Ammon's horn (tissue), 1 donor: ENCODE measurements around the gene KCNK2.

Source experiments
- DNase-seq: peaks from one replicate; pipeline ENCODE4 v3.0.0-alpha.2; 2016; ENCODE audit warnings: low spot score

The KCNK2 gene

DNA sequence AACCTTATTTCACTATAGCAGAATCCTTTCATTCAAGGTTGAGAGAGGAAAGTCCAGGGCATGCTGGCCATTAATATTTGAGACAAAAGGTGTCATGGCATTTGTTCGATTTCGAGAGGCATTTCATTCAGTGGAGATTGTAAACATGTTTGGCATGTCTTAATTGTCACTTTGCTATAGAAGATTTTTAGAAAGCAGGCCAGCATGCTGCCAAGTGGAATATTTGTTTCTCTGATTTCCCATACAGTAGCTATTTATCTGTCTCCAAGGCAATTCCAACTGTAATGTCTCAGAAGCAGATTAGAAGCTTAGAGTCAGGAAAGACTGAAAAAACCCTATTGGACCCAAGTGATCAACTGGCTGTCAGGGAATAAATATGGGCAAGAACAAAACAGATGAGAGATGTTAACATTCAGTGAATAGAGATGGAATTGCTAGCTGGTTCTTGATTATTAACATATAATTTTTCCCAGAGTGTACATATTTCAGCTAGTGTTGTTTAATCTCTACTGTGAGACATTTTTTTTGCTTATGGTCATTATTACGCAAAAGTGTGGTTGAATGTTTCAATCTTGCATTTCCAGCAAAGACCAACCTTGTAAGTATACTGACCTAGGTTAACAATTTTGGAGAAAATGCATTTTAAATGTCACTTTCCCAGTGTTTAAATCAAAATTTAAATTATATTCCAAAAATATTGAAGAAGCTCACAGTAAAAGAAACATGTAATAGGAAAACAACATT, 174.6 kb downstream of the KCNK2 start:
- DNase-seq = no peak

DNA sequence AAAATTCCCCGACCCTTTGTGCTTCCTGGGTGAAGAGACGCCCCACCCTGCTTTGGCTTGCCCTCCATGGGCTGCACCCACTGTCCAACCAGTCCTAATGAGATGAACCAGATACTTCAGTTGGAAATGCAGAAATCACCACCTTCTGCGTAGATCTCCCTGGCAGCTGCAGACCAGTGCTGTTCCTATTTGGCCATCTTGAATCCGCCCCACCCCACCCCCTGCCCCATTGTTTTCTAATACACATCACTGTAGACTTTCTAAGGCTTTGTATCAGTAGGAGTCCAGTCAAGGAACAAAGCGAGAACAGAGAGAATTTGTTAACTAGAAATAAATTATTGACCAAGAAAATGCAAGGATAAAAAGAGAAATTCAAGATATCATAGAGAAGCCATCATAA, 178.2 kb downstream of the KCNK2 start:
- no peak for DNase-seq

DNA sequence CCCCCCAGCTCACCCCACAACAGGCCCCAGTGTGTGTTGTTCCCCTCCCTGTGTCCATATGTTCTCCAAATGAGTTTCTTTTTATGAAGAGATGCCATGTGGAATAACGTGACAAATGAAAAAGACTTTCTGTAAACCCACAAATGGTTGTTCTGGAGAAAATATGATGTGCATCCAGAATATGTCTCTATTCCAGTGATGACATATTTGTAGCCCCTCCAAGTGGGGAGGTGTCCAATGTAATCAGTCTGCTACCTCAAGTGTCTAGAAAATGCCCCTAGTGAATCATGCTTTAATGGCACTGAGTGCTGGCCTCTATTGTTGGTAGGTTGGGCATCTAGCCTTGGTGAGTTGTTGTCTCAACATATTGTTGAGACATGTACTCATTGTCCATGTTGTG, 179.6 kb downstream of the KCNK2 start:
- DNase-seq = no peak

DNA sequence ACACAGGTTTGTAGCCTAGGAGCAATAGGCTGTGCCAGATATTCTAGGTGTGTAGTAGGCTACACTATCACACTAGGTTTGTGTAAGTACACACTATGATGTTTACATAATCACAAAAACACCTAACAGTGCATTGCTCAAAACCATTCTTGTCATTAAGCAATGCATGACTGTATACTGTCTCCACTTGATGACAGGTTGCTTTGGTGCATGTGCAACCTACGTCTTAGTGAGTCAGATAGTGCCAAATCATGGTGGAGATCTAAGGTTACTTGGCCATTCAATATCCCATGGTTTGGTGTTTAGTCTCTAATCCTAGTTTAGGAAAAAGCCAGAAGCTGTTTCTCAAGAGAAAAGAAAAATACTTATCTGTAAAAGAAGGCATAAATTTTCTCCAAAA, 181.1 kb downstream of the KCNK2 start:
- no peak for DNase-seq

DNA sequence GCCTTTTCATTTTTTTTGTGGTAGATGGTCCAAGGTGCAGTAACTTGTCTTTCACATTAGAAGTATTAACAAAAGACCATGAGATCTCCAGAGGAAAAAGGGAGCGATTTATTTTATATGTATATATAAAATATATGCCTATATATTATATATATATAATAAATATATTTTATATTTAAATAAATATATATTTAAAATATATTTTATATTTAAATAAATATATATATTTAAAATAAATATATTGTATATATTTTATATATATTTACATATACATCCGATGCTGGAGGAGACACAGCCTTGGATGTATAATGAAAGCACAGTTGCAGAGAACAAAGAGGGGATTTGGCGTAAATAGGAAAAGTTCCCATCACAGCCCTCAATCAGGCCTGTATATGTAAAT, 182.1 kb downstream of the KCNK2 start:
- no peak for DNase-seq

DNA sequence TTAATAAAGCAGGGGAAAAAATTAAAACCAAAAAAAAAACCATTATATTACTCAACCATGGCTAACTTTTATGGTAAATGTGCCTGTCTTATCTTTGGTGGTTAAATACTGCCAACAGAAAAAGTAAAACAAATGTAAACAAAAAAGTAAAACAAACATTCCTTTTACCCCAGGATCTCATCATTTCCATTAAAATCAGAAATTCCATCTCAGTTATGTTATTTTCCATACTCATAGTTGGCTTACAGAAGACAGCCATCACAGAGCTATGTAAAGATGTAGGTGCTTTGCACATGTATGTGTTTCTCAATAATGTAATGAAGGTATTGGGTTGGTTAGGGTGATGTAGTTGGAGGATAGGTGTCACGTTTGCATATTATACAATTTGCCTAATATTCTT, 185.0 kb downstream of the KCNK2 start:
- DNase-seq = no peak

DNA sequence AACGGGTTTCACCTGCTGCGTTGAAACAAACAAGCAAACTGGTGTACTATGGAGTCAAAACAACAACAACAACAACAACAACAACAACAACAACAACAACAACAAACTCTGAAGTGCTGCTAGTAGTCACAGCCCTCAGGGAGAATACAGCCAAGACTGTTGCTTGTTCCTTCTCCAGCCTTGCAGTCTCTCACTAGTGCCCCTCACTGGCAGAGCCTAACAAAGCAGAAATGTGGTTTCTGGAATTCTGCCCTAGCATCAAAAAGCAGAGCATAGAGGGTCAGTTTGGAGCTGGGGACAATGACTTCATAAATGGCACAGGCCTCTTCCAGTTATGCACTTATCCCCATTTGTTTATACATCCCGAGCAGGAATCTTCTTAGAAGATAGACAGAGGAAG, 187.4 kb downstream of the KCNK2 start:
- DNase-seq = no peak

DNA sequence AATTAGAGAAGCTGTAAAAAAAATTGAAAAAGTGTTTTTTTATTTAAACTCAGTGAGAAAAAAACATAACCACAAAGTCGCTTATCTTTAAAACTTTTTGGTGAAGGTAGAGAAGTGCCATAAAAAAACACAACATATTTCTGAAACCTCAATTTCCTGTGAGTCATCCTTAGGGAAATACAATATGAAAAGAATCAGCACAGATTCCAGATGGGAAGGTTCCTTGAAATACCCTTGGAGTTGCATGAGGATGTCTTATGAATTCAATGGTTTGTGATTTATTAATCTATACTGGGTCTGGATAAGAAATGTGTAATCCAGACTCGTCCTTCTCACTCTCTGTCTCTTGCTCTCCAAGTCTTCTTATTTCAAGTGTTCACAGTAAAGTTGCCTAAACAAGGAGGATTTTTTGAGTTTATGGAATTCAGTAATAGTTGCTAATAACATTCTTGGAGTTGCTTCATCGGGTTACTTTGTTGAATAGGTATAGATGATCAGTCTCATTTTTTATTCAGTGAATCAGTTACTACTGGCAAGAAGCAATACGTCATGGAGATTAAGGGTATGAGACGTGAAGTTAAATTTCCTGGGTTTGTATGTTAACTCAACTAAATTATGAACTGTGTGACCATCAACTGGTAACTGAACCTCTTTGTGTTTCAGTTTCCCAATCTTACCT, 191.4 kb downstream of the KCNK2 start:
- DNase-seq = no peak

DNA sequence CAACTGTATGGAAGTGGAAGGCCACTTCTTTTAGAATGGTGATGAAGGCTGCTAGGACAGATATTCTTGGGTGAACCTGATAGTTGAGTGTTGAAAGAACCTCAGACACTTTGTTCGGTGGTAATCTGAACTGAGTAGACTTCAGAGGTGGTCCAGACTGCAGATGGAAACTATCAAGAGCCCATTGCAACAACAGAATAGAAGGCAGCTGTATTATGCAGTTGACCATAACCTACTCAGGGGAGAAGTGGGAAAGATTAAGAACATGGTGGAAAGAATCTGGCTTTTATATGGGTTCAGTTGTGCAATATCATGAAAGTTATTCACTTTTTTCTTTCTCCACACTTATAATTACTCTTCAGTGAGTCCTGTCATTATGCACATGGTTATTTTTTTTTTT, 194.0 kb downstream of the KCNK2 start:
- no peak for DNase-seq

DNA sequence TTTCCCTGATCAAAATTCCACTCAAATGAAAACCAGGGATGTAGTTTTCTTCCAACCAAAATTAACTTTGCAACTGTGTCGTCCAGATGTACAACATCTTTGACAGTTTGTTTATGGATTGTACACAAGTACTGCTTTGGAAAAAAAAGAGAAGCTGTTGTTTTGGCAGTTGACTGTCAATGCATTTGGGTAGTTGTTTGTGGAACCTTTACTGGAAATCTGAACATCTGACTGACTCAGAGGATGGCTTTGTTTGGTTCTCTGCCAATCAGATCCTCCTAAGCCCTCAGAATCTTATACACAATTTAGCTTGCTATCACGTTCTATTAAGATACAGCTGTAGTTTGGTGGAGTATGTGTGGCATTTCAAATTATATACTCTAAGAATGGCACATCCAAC, 195.0 kb downstream of the KCNK2 start:
- no peak for DNase-seq

DNA sequence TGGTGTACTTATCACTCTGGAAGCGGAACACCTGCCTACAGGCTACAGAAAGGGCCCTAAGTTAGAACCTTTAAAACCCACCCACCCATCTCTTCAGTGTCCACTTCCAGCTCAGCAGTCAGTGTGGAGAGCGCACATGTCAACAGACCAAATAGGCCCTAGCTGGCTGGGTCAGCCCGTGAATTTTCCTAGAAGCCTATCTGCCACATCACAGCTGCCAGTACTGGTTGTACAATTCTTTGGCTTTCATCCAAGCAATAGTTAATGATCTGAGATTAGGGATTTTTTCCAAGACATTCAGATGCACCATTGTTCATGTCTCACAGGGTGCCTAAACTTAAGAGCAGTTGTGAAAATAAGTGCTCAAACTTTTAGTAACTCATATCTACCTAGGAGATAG, 197.1 kb downstream of the KCNK2 start:
- no peak for DNase-seq

DNA sequence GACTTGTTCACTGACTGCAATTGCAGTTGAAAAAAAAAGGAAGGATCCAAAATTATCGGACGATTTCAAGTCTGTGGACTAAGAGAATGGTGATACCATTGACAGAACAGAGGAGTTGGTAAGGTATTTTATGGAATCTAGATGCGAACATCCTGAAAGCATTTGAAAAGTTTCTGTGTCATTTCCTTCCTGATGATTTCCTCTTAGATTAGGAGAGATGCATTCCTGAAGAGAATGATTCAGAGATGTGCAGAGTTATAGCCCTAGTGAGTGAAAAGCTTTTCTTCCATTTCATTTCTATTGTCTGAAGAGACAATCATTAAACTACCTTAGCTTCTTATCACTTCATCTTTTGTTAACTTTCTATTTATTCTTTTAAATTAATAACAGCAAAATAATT, 200.0 kb downstream of the KCNK2 start:
- DNase-seq = no peak

DNA sequence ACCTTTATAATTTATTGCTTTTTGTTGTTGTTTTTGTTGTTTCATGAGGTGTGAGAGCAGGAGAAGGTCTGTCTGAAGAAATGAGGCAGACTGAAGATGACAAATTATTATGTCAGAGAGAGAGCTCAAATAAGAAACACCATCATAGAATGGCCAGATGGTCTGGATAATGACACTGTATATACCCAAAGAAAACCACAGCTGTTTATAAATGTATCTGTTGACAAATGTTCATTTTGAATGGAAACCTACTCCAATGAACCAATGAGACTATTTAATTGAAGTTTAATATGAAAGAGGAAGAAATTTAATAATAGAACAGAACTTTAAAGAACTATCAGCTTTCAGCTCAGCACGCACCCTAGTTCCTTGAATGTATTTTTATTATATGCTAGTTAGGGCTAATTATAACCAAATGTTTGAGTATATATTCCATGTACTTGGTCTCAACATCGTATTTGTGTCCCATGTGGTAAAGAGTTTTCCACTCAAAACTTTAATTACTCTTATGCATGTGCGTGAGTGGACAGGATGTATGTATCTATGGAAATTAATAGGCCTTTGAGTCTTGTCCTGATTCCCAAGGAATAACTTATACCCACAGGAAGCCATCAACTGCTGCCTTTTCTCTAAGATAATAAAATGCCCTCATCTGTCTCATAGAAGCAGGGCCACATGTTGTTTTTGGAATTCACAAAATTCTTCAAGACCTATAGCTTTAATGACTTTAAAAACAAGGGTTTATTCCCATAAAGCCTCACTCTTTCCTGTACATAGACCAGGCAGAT, 202.7 kb downstream of the KCNK2 start:
- DNase-seq = no peak
